Spinal cord (tissue), 10 donors: ENCODE measurements around the gene RAB11FIP2. TPM values are rescaled to one million over a fixed set of nuclear protein-coding genes. Genes with fewer than 3 reads are reported as not detected.
A peak's percentile ranks its signal among the peaks of the same experiment; 100 is the strongest.

Experiments used
- DNase-seq, 6 donors: peaks; one replicate each; pipeline versions ENCODE4 v3.0.0 to v3.0.0-alpha.2; 2013 to 2015; ENCODE audit warnings: low spot score in 6 of 6, low read depth in 4 of 6
- H3K27ac ChIP-seq: one replicate; pipeline ENCODE4 v1.5.1; 2013; ENCODE audit warnings: low read depth, low read length, control low read depth
- H3K27me3 ChIP-seq: one replicate; pipeline ENCODE4 v1.6.1; 2013; ENCODE audit warnings: low read length; ENCODE audit not compliant: control insufficient read depth, insufficient read depth
- H3K36me3 ChIP-seq: one replicate; pipeline ENCODE4 v1.6.1; 2013; ENCODE audit warnings: low read length; ENCODE audit not compliant: control insufficient read depth, insufficient read depth
- H3K4me1 ChIP-seq: one replicate; pipeline ENCODE4 v1.6.1; 2013; ENCODE audit warnings: low read length; ENCODE audit not compliant: control insufficient read depth, insufficient read depth
- H3K4me3 ChIP-seq: one replicate; pipeline ENCODE4 v1.5.1; 2013; ENCODE audit warnings: low read depth, low read length, control low read depth
- H3K9me3 ChIP-seq: one replicate; pipeline ENCODE4 v1.6.1; 2013; ENCODE audit warnings: low read length; ENCODE audit not compliant: control insufficient read depth, insufficient read depth
- WGBS: methylation state at CpG from one replicate; pipeline ENCODE4 v1.1.5; 2013; ENCODE audit warnings: missing lambda C conversion rate; ENCODE audit not compliant: insufficient coverage; 5-methylcytosine and 5-hydroxymethylcytosine counted together
- polyA plus RNA-seq, 2 donors: library from polyadenylated mRNA; unstranded; fragments of 120-200 nt; gene quantifications; one replicate each; pipeline ENCODE4 v1.2.1, GENCODE V29; 2013; ENCODE audit not compliant: insufficient read length in 2 of 2
- total RNA-seq, 2 donors: library from RNA; depleted of rRNA in 1 of 2; stranded (reverse); fragments of 120-200 nt in 1 of 2; fragments of >200 nt in 1 of 2; gene quantifications; one replicate each; pipeline versions ENCODE4 v1.2.3 to v1.2.4, GENCODE V29; 2013 to 2014
- donor health status: healthy.

RAB11FIP2 gene
- total and polyA plus RNA-seq, 4 donors: 20.3 to 51.6 (median 37.1) TPM

DNA sequence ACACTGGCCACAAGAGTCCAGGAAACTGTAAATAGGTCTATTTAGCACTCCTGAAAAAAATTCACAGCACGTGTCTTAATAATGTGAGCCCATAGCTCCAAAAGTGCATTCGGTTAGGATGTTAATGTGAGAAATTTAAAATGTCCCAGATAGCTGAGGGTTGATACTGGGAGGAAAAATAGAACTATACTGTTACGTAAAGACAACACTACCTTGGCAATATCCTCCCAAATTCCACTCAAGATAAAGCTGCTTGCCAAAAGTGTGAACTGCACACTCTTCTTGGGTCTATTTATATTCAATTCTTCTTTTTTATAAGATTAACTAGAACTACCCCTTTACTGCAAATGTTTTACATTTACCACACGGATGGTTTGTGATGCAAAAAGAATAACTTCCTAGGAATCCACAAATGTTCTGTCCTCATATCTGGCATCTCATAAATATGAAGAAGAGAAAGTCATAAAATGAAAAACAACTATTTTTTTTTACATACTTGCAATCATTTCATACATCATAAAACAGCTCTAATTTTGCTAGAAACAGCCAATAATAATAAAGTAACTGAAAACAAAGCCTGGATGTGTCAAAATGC is 10.4 kb downstream of the RAB11FIP2 start:
- H3K4me1 ChIP-seq: no peaks in the 10 kb centered on the region
- DNase-seq: no peak
- no peaks in the 10 kb centered on the region for H3K27me3 ChIP-seq
- no peaks in the 10 kb centered on the region for H3K9me3 ChIP-seq
- no CpG with 5 or more reads among the region's 4 CpGs for WGBS
- H3K4me3 ChIP-seq: no peak overlapping the region
- no peaks in the 10 kb centered on the region for H3K36me3 ChIP-seq
- H3K27ac ChIP-seq: no peak overlapping the region

DNA sequence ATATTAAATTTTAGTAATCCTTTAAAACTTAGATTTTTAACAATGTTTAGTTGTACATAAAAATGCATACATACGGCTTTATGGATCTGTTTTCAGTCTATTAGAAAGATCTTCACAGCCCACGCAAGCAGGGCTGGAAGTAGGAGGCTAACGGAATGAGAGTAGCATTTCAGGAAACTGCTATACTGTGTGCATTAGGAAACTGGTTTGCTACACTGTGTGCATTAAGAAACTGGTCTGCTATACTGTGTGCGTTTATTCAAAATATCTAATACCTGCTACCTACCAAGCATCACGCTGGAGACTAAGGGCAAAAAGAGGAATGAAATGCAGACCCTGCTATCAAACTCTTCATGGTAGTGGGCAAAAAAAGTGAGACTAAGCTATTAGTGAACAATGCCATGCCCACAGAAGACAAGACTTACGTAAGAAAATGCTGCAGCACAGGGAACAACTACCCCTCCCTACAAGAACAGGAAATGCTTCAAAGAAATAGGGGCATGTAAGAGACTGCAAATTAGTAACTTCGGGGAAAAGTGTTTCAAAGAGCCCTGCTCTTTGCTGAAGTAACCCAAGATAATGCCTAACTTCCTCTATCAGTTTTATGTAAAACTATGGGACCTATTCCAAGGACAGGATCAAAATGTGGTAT is 11.3 kb downstream of the RAB11FIP2 start:
- no peaks in the 10 kb centered on the region for H3K27me3 ChIP-seq
- H3K4me1 ChIP-seq: no peaks in the 10 kb centered on the region
- no peaks in the 10 kb centered on the region for H3K36me3 ChIP-seq
- no peak for DNase-seq
- 79% methylated on average over 3 of the region's 7 CpGs for WGBS
- H3K27ac ChIP-seq: no peak overlapping the region
- H3K9me3 ChIP-seq: no peaks in the 10 kb centered on the region
- H3K4me3 ChIP-seq: no peak overlapping the region

GRCh38 chr10:118034791-118035261 is 11.9 kb downstream of the RAB11FIP2 start:
- H3K4me1 ChIP-seq: no peaks in the 10 kb centered on the region
- no peak overlapping the region for H3K4me3 ChIP-seq
- no peak for DNase-seq
- no peak overlapping the region for H3K27ac ChIP-seq
- no peaks in the 10 kb centered on the region for H3K27me3 ChIP-seq
- WGBS: no CpG with 5 or more reads among the region's 4 CpGs
- no peaks in the 10 kb centered on the region for H3K9me3 ChIP-seq
- no peaks in the 10 kb centered on the region for H3K36me3 ChIP-seq

DNA sequence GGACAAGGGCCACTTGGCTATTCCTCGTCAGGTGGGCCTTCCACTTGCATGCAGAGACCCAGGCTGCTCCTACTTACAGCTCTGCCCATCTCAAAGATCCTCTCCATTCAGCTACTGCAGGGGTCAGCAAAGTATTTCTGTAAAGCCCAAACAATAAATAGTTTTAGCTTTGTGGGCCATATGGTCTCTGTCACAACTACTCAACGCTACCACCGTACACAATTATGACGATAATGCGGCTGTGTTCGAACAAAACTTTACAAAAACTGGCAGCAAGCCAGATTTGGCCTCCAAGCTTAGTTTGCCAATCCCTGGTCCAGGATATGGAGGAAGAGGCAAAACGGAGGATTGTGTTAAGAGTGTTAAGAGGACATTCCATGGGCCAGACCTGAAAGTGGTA is 12.8 kb downstream of the RAB11FIP2 start:
- Histone ChIP-seq H3K4me1 (no peaks in the 10 kb centered on the region), H3K27me3 (no peaks in the 10 kb centered on the region), H3K36me3 (no peaks in the 10 kb centered on the region), H3K9me3 (no peaks in the 10 kb centered on the region), H3K4me3 (no peak overlapping the region), H3K27ac (no peak overlapping the region)
- 77% methylated on average over 6 of the region's 7 CpGs for WGBS
- no peak for DNase-seq

GRCh38 chr10:118032564-118032963 is 14.2 kb downstream of the RAB11FIP2 start:
- Histone ChIP-seq H3K9me3 (no peaks in the 10 kb centered on the region), H3K4me1 (no peaks in the 10 kb centered on the region), H3K27ac (no peak overlapping the region), H3K36me3 (no peaks in the 10 kb centered on the region), H3K4me3 (no peak overlapping the region), H3K27me3 (no peaks in the 10 kb centered on the region)
- no peak for DNase-seq
- 50% methylated on average over 1 of the region's 4 CpGs for WGBS

DNA sequence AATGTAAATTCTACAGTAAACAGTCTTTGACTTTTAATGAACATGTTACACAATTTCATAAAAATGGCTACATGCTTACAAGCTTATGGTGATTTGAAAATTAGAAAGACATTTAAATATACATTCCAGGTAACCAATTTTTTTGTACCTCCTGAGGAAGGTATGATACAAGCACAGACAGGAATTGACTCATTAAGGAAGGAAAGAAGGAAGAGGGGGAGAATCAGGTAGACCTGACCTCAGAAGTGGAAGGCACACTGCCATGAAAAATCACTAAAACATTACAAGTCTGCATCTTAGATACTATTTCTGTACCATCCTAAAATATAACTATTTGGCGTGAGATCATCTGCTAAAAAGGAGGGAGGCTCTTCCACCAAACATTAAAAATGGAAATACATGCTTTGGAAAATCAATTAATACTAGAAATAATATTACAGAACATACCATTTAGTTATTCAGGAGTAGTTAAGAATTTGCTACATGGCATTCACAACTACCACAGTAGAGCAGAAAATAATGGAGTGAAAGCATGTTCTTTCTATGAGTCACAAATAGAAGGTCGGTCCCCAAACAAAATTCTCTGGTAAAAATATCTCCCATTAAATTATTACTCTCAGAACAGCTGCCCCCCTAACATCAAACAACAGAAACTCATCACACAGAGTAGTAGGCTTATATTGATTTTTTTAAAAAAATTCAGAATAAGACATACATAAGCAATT is 15.2 kb downstream of the RAB11FIP2 start:
- no CpG with 5 or more reads among the region's 2 CpGs for WGBS
- H3K9me3 ChIP-seq: no peaks in the 10 kb centered on the region
- no peak overlapping the region for H3K27ac ChIP-seq

DNA sequence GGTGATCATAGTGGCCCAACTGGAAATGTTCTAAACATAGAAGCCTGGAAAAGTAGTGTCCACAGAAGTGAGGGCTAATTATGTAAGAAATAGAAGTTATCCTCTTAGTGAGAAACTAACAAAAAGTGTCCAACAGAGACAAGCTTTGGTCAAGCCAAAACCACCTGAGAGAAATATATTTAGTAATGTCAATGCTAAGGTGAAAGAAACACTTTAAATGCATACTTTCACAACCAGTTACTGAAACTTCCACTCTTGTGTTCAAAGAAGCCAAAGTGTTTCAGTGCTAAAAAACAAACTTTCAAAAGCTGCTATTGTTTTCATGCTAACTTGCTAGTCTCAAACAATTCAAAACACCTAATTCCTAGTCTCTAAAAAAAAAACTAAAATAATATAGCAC is 18.1 kb downstream of the RAB11FIP2 start:
- Histone ChIP-seq H3K27ac (no peak overlapping the region), H3K4me3 (no peak overlapping the region), H3K9me3 (no peaks in the 10 kb centered on the region), H3K27me3 (no peaks in the 10 kb centered on the region), H3K4me1 (no peaks in the 10 kb centered on the region), H3K36me3 (peaks cover 7% of the 10 kb centered on the region)
- DNase-seq: no peak

More for the DNA sequence above, 15.2 kb downstream of the RAB11FIP2 start:
- no peaks in the 10 kb centered on the region for H3K4me1 ChIP-seq
- H3K36me3 ChIP-seq: no peaks in the 10 kb centered on the region
- H3K4me3 ChIP-seq: no peak overlapping the region
- no peaks in the 10 kb centered on the region for H3K27me3 ChIP-seq
- no peak for DNase-seq

DNA sequence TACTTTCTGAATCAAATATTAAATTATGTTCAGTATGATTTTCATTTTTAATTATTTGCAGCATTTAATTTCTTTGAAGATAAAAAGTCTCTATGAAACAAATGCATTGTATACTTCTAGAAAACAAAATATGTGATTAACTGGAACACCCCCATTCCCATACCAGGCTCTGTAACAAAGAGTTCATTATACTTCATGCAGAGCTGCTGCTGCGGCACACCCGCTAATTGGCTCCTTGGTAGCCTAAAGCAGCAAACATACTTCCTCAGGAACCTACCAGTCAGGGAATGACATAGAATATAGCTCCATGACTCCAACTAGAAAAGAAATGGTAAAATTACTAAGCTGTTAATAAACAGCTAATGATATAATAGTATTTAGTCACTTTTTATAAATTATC is 19.3 kb downstream of the RAB11FIP2 start:
- Histone ChIP-seq H3K27me3 (no peaks in the 10 kb centered on the region), H3K9me3 (no peaks in the 10 kb centered on the region), H3K4me1 (no peaks in the 10 kb centered on the region), H3K4me3 (no peak overlapping the region), H3K27ac (no peak overlapping the region), H3K36me3 (peaks cover 7% of the 10 kb centered on the region)
- no CpG with 5 or more reads among the region's 2 CpGs for WGBS
- DNase-seq: peak in 1 of 6 donors; percentile 33

GRCh38 chr10:118026936-118027335 is 19.8 kb downstream of the RAB11FIP2 start:
- Histone ChIP-seq H3K4me1 (no peaks in the 10 kb centered on the region), H3K9me3 (no peaks in the 10 kb centered on the region), H3K36me3 (peaks cover 7% of the 10 kb centered on the region), H3K4me3 (no peak overlapping the region), H3K27ac (no peak overlapping the region), H3K27me3 (no peaks in the 10 kb centered on the region)
- no CpG with 5 or more reads among the region's 4 CpGs for WGBS
- no peak for DNase-seq

GRCh38 chr10:118020365-118020764 is 26.4 kb downstream of the RAB11FIP2 start:
- H3K4me3 ChIP-seq: no peak overlapping the region
- DNase-seq: no peak
- no peaks in the 10 kb centered on the region for H3K4me1 ChIP-seq
- H3K27me3 ChIP-seq: no peaks in the 10 kb centered on the region
- H3K36me3 ChIP-seq: peaks cover 7% of the 10 kb centered on the region
- no peaks in the 10 kb centered on the region for H3K9me3 ChIP-seq
- H3K27ac ChIP-seq: no peak overlapping the region
- WGBS: 60% methylated on average over 2 of the region's 3 CpGs
